Measurements from ENCODE around the gene GGN.
"Not testable (repeated sequence)": the region's sequence is repeated elsewhere in the genome, so short reads cannot be mapped to it uniquely, and the experiment has no call there.

The GGN gene

GRCh38 chr19:38411041-38411712, 23.3 kb upstream of the GGN start:
- no peak for DNase-seq (ENCODE audit: low read depth)

- not testable (repeated sequence) for DNase-seq (ENCODE audit: low read depth)
These were observed 22.6 kb upstream of the GGN start for GRCh38 chr19:38410407-38410806.

- DNase-seq (ENCODE audit: low read depth) = no peak
These were observed 21.8 kb upstream of the GGN start for GRCh38 chr19:38409631-38410133.

GRCh38 chr19:38405276-38405675, 17.4 kb upstream of the GGN start:
- DNase-seq (ENCODE audit: low read depth) = no peak

- no peak for DNase-seq (ENCODE audit: low read depth)
These were observed 17.0 kb upstream of the GGN start for GRCh38 chr19:38404858-38405257.

GRCh38 chr19:38402967-38403674, 15.3 kb upstream of the GGN start, which contains the start of gene FAM98C:
FAM98C (plus strand) TSS chr19:38403093; CDS start chr19:38403154, 61 bp downstream.
- DNase-seq (ENCODE audit: low read depth) = peak; percentile 75

GRCh38 chr19:38402623-38402966, 14.8 kb upstream of the GGN start:
- DNase-seq (ENCODE audit: low read depth) = no peak

- DNase-seq (ENCODE audit: low read depth) = no peak
These were observed 13.3 kb upstream of the GGN start for GRCh38 chr19:38401148-38401547.

GRCh38 chr19:38400361-38400760, 12.5 kb upstream of the GGN start:
- DNase-seq (ENCODE audit: low read depth) = no peak

- no peak for DNase-seq (ENCODE audit: low read depth)
These were observed 11.7 kb upstream of the GGN start for GRCh38 chr19:38399537-38399936.

- no peak for DNase-seq (ENCODE audit: low read depth)
These were observed 11.2 kb upstream of the GGN start for GRCh38 chr19:38399081-38399480.

- DNase-seq (ENCODE audit: low read depth) = no peak
These were observed 7.7 kb upstream of the GGN start for GRCh38 chr19:38395381-38396114.

- DNase-seq (ENCODE audit: low read depth) = no peak
These were observed 6.7 kb upstream of the GGN start for GRCh38 chr19:38394488-38394887.

- no peak for DNase-seq (ENCODE audit: low read depth)
These were observed 5.0 kb upstream of the GGN start for GRCh38 chr19:38392707-38393308.

GRCh38 chr19:38391911-38392464, 4.2 kb upstream of the GGN start:
- no peak for DNase-seq (ENCODE audit: low read depth)

GRCh38 chr19:38389957-38390924, 2.4 kb upstream of the GGN start:
- DNase-seq (ENCODE audit: low read depth) = no peak

- peak; percentile 46 for DNase-seq (ENCODE audit: low read depth)
These were observed 1.5 kb upstream of the GGN start for GRCh38 chr19:38389101-38389925.

GRCh38 chr19:38388349-38389100, 691 bp upstream of the GGN start, which contains the start of gene SPRED3:
SPRED3 (plus strand) TSS chr19:38388697; CDS start chr19:38390303, 1,606 bp downstream.
- DNase-seq (ENCODE audit: low read depth) = no peak

GRCh38 chr19:38386971-38387549, 774 bp downstream of the GGN start:
- DNase-seq (ENCODE audit: low read depth) = no peak

Data from non-pigmented ciliary epithelial cell (primary cell).